GM21390 (cell line): ENCODE data around the gene ATP10D.

Source experiments
- ATAC-seq: cut with Tn5 transposase; IDR thresholded peaks from one replicate; pipeline ENCODE4 v1.9.1; 2021; ENCODE audit not compliant: unreplicated experiment

Gene ATP10D

GRCh38 chr4:47485047-47485692, at the start of gene ATP10D:
Gene ATP10D (plus strand): TSS chr4:47485275. CDS start chr4:47512541, 27,266 bp downstream.
- ATAC-seq: peak; percentile 90

GRCh38 chr4:47442980-47443379, 42.1 kb upstream of the ATP10D start:
- peak; percentile 91 for ATAC-seq

GRCh38 chr4:47444031-47444430, 41.0 kb upstream of the ATP10D start:
- ATAC-seq: no peak

- ATAC-seq: no peak
These were observed 33.4 kb upstream of the ATP10D start for GRCh38 chr4:47451657-47452056.

GRCh38 chr4:47462799-47463234, 22.3 kb upstream of the ATP10D start:
- peak; percentile 26 for ATAC-seq

GRCh38 chr4:47463235-47463956, 21.7 kb upstream of the ATP10D start, which contains the start of gene COMMD8:
Gene COMMD8 (minus strand): TSS chr4:47463702. CDS start chr4:47463651, 51 bp downstream.
- peak; percentile 88 for ATAC-seq

GRCh38 chr4:47465004-47465403, 20.1 kb upstream of the ATP10D start:
- ATAC-seq: peak; percentile 31

- no peak for ATAC-seq
These were observed 18.9 kb upstream of the ATP10D start for GRCh38 chr4:47466056-47466785.

- ATAC-seq: no peak
These were observed 16.2 kb upstream of the ATP10D start for GRCh38 chr4:47468706-47469365.

- no peak for ATAC-seq
These were observed 15.1 kb upstream of the ATP10D start for GRCh38 chr4:47469951-47470350.

GRCh38 chr4:47471064-47471463, 14.0 kb upstream of the ATP10D start:
- ATAC-seq: no peak

- no peak for ATAC-seq
These were observed 13.5 kb upstream of the ATP10D start for GRCh38 chr4:47471591-47471990.

GRCh38 chr4:47473141-47473750, 11.8 kb upstream of the ATP10D start:
- ATAC-seq: no peak

GRCh38 chr4:47474799-47475198, 10.3 kb upstream of the ATP10D start:
- ATAC-seq: no peak

- ATAC-seq: no peak
These were observed 9.7 kb upstream of the ATP10D start for GRCh38 chr4:47475411-47475810.

- ATAC-seq: no peak
These were observed 6.3 kb upstream of the ATP10D start for GRCh38 chr4:47478804-47479203.

GRCh38 chr4:47482326-47482725, 2.7 kb upstream of the ATP10D start:
- no peak for ATAC-seq

- ATAC-seq: peak; percentile 1
These were observed 1.3 kb upstream of the ATP10D start for GRCh38 chr4:47483745-47484144.

- ATAC-seq: peak; percentile 44
These were observed 907 bp upstream of the ATP10D start for GRCh38 chr4:47484168-47484567.

- ATAC-seq: no peak
These were observed 693 bp downstream of the ATP10D start for GRCh38 chr4:47485768-47486167.

GRCh38 chr4:47486231-47486673, 1.2 kb downstream of the ATP10D start:
- no peak for ATAC-seq
